GM21390 (cell line): ENCODE measurements around the gene ID1.
"Not testable (repeated sequence)": the region's sequence is repeated elsewhere in the genome, so short reads cannot be mapped to it uniquely, and the experiment has no call there.

Experiments used
- ATAC-seq: cut with Tn5 transposase; IDR thresholded peaks from one replicate; pipeline ENCODE4 v1.9.1; 2021; ENCODE audit not compliant: unreplicated experiment

The ID1 gene

GRCh38 chr20:31596831-31597480 lies 8.1 kb upstream of the ID1 start:
- ATAC-seq = no peak

GRCh38 chr20:31597481-31597855 lies 7.6 kb upstream of the ID1 start:
- no peak for ATAC-seq

- ATAC-seq = no peak
These were observed 2.7 kb upstream of the ID1 start for GRCh38 chr20:31602431-31602778.

- ATAC-seq = peak; percentile 59
These were observed 2.2 kb upstream of the ID1 start for GRCh38 chr20:31602779-31603441.

GRCh38 chr20:31603822-31604566 lies 1.1 kb upstream of the ID1 start:
- peak; percentile 48 for ATAC-seq

GRCh38 chr20:31604567-31605030 lies 490 bp upstream of the ID1 start:
- ATAC-seq = no peak

- ATAC-seq = no peak
These were observed 1.1 kb downstream of the ID1 start for GRCh38 chr20:31605902-31606803.

GRCh38 chr20:31606804-31607639 lies 1.9 kb downstream of the ID1 start:
- no peak for ATAC-seq

- ATAC-seq = no peak
These were observed 2.7 kb downstream of the ID1 start for GRCh38 chr20:31607640-31608250.

- no peak for ATAC-seq
These were observed 3.3 kb downstream of the ID1 start for GRCh38 chr20:31608251-31608945.

GRCh38 chr20:31612271-31612640 lies 7.2 kb downstream of the ID1 start:
- ATAC-seq = not testable (repeated sequence)

GRCh38 chr20:31615416-31615815 lies 10.3 kb downstream of the ID1 start:
- no peak for ATAC-seq

- ATAC-seq = no peak
These were observed 12.5 kb downstream of the ID1 start for GRCh38 chr20:31617432-31618104.

GRCh38 chr20:31620246-31620645 lies 15.2 kb downstream of the ID1 start:
- ATAC-seq = no peak

GRCh38 chr20:31623123-31623505 lies 18.0 kb downstream of the ID1 start:
- ATAC-seq = not testable (repeated sequence)

GRCh38 chr20:31626534-31626933 lies 21.4 kb downstream of the ID1 start:
- ATAC-seq = not testable (repeated sequence)

GRCh38 chr20:31628057-31628456 lies 23.0 kb downstream of the ID1 start:
- ATAC-seq = not testable (repeated sequence)

GRCh38 chr20:31630187-31630790 lies 25.2 kb downstream of the ID1 start:
- ATAC-seq = no peak
